HCT116 (cell line): ENCODE measurements around the gene ANKRD55. TPM values are rescaled to one million over a fixed set of nuclear protein-coding genes. Genes with fewer than 3 reads are reported as not detected.

ENCODE experiments used
- ATAC-seq: fragments of 200-7000 bp; cut with Tn5 transposase; 2 replicates; pipeline ENCODE4 v1.9.1; 2020; ENCODE audit warnings: mild to moderate bottlenecking, moderate library complexity
- BruUV-seq: library from RNA; stranded (reverse); fragments of 400-500 nt; replicated peaks from 2 replicates; lab custom pipeline; 2021; lab: Mats Ljungman, UMichigan
- CTCF ChIA-PET: fragments of 300-600 bp; sonication (Branson Sonifier 250); formaldehyde crosslinking; loops from one replicate; lab custom pipeline; 2021; ENCODE audit warnings: antibody characterized with exemption; lab: Charles Lee
- POLR2A ChIA-PET: fragments of 300-600, 350-600 bp; sonication (Branson Sonifier 250); formaldehyde crosslinking; loops from one replicate; lab custom pipeline; 2021; ENCODE audit warnings: antibody characterized with exemption; lab: Charles Lee
- RAD21 ChIA-PET, 2 experiments: fragments of 300-600 bp; sonication (Branson Sonifier 250); formaldehyde crosslinking; loops; one replicate each; lab custom pipeline; 2023; ENCODE audit warnings: low total read pairs in 2 of 2; ENCODE audit not compliant: uncharacterized antibody in 2 of 2, unreplicated experiment in 2 of 2, low non-redundant PET in 1 of 2; lab: Charles Lee
- DNase-seq: peaks from one replicate; pipeline ENCODE4 v3.0.0-alpha.2; 2010; ENCODE audit warnings: low read depth, low spot score
- H2AFZ ChIP-seq: fragments of 200-600 bp; shearing (Covaris generic), sonication (generic); 2 replicates; pipeline ENCODE4 v1.6.1; 2017; ENCODE audit warnings: low read depth, mixed run types, mixed read lengths, antibody characterized with exemption, low read length; ENCODE audit not compliant: poor library complexity, severe bottlenecking
- H3K27ac ChIP-seq: 2 replicates; pipeline ENCODE4 v1.5.1; 2012; ENCODE audit warnings: low read depth, low read length
- H3K27me3 ChIP-seq: fragments of 200-600 bp; sonication (generic); 2 replicates; pipeline ENCODE4 v1.6.1; 2016; ENCODE audit warnings: mixed run types, low read length, mixed read lengths; ENCODE audit not compliant: insufficient read depth
- H3K36me3 ChIP-seq, 2 experiments: fragments of 200-500 bp in 1 of 2; fragments of 200-600 bp in 1 of 2; sonication (Bioruptor generic) in 1 of 2; sonication (generic) in 1 of 2; 2 replicates each; pipeline versions ENCODE4 v1.5.1 to v1.6.1; 2014 to 2016; ENCODE audit warnings: low read length in 2 of 2, inconsistent platforms in 1 of 2, mixed read lengths in 1 of 2, mixed run types in 1 of 2; ENCODE audit not compliant: insufficient read depth in 2 of 2, control insufficient read depth in 1 of 2
- H3K4me1 ChIP-seq, 2 experiments: fragments of 200-600 bp in 1 of 2; sonication (generic) in 1 of 2; 2 replicates each; pipeline versions ENCODE4 v1.5.1 to v1.6.1; 2012 to 2017; ENCODE audit warnings: low read length in 2 of 2, inconsistent platforms in 1 of 2, mild to moderate bottlenecking in 1 of 2, mixed read lengths in 1 of 2, mixed run types in 1 of 2, moderate library complexity in 1 of 2; ENCODE audit not compliant: insufficient read depth in 2 of 2, control insufficient read depth in 1 of 2
- H3K4me2 ChIP-seq: fragments of 200-600 bp; sonication (generic); 2 replicates; pipeline ENCODE4 v1.6.1; 2017; ENCODE audit warnings: mixed run types, low read length, mixed read lengths
- H3K4me3 ChIP-seq, 2 experiments: fragments of 200-600 bp in 1 of 2; sonication (generic) in 1 of 2; replicated peaks in 1 of 2; 2 replicates each; pipeline ENCODE4 v1.5.1; 2011 to 2016; ENCODE audit warnings: low read length in 2 of 2, control low read depth in 1 of 2, low read depth in 1 of 2, mild to moderate bottlenecking in 1 of 2, mixed read lengths in 1 of 2, mixed run types in 1 of 2
- H3K79me2 ChIP-seq: fragments of 200-600 bp; sonication (generic); 2 replicates; pipeline ENCODE4 v1.6.1; 2017; ENCODE audit warnings: mild to moderate bottlenecking, mixed run types, low read length, moderate library complexity, mixed read lengths; ENCODE audit not compliant: insufficient read depth
- H3K9ac ChIP-seq: fragments of 200-600 bp; sonication (generic); 2 replicates; pipeline ENCODE4 v1.6.1; 2016; ENCODE audit warnings: low read length, mixed read lengths
- H3K9me2 ChIP-seq: fragments of 200-600 bp; sonication (generic), shearing (Covaris generic); 2 replicates; pipeline ENCODE4 v1.6.1; 2017; ENCODE audit warnings: mixed run types, mild to moderate bottlenecking, moderate library complexity; ENCODE audit not compliant: insufficient read depth
- H3K9me3 ChIP-seq, 2 experiments: fragments of 200-500 bp in 1 of 2; fragments of 200-600 bp in 1 of 2; sonication (Bioruptor generic) in 1 of 2; sonication (generic) in 1 of 2; 2 replicates each; pipeline ENCODE4 v1.6.1; 2014 to 2017; ENCODE audit warnings: low read length in 2 of 2, mixed read lengths in 2 of 2, inconsistent platforms in 1 of 2, low read depth in 1 of 2, mild to moderate bottlenecking in 1 of 2, mixed run types in 1 of 2, moderate library complexity in 1 of 2; ENCODE audit not compliant: control insufficient read depth in 1 of 2, insufficient read depth in 1 of 2
- H4K20me1 ChIP-seq: fragments of 200-600 bp; sonication (generic), shearing (Covaris generic); 2 replicates; pipeline ENCODE4 v1.6.1; 2017; ENCODE audit warnings: mixed run types, mild to moderate bottlenecking, moderate library complexity; ENCODE audit not compliant: insufficient read depth
- ATF3 ChIP-seq: IDR thresholded peaks from 2 replicates; pipeline ENCODE4 v1.6.1; 2012
- EGR1 ChIP-seq: IDR thresholded peaks from 2 replicates; pipeline ENCODE4 v1.6.1; 2012; ENCODE audit warnings: low read depth
- EZH2phosphoT487 ChIP-seq: fragments of 200-600 bp; IDR thresholded peaks from 2 replicates; pipeline ENCODE4 v1.6.1; 2018; ENCODE audit warnings: antibody characterized with exemption, borderline replicate concordance
- FOSL1 ChIP-seq: IDR thresholded peaks from 2 replicates; pipeline ENCODE4 v1.6.1; 2012; ENCODE audit warnings: low read depth
- JUND ChIP-seq: IDR thresholded peaks from 2 replicates; pipeline ENCODE4 v1.6.1; 2012
- RAD21 ChIP-seq: IDR thresholded peaks from 2 replicates; pipeline ENCODE4 v1.6.1; 2012; ENCODE audit warnings: low read depth, mild to moderate bottlenecking
- REST ChIP-seq: IDR thresholded peaks from 2 replicates; pipeline ENCODE4 v1.6.1; 2012; ENCODE audit warnings: low read depth
- SIN3A ChIP-seq: IDR thresholded peaks from 2 replicates; pipeline ENCODE4 v1.6.1; 2012; ENCODE audit warnings: low read depth
- SRF ChIP-seq: IDR thresholded peaks from 2 replicates; pipeline ENCODE4 v1.6.1; 2012; ENCODE audit warnings: low read depth
- TCF7L2 ChIP-seq: IDR thresholded peaks from 2 replicates; pipeline ENCODE4 v1.7.0; 2011; ENCODE audit warnings: borderline replicate concordance, inconsistent platforms; ENCODE audit not compliant: insufficient read depth, insufficient read length; ENCODE audit errors: extremely low read depth
- ZBTB33 ChIP-seq: IDR thresholded peaks from 2 replicates; pipeline ENCODE4 v1.6.1; 2011; ENCODE audit warnings: mild to moderate bottlenecking, low read length, moderate library complexity; ENCODE audit not compliant: insufficient replicate concordance; ENCODE audit errors: extremely low read depth
- intact Hi-C: fragments of 100-400 bp; cut with micrococcal nuclease; formaldehyde crosslinking; loops from 2 replicates; pipeline ENCODE4 v1.10.0; 2022
- total RNA-seq: library from RNA; stranded (reverse); gene quantifications from one replicate; pipeline ENCODE4 v1.2.1, GENCODE V29; 2021; ENCODE audit not compliant: unreplicated experiment

The ANKRD55 gene
- total RNA-seq, 1 experiment from 2014 or later, result not detected

GRCh38 chr5:56055287-56055686, 177.8 kb downstream of the ANKRD55 start:
- POLR2A ChIA-PET, result no interaction called here
- Histone ChIP-seq H3K27ac (no peak overlapping the region), H3K9me3 (no peaks in the 10 kb centered on the region; a peak in 1 of 4 replicates), H3K9me2 (no peaks in the 10 kb centered on the region), H3K4me1 (peaks cover 19 to 23% of the 10 kb centered on the region in 2 experiments), H3K79me2 (no peaks in the 10 kb centered on the region), H3K4me3 (no peak overlapping the region), H3K9ac (no peak overlapping the region), H3K27me3 (no peaks in the 10 kb centered on the region), H2AFZ (no peak overlapping the region), H4K20me1 (no peaks in the 10 kb centered on the region), H3K4me2 (no peak overlapping the region), H3K36me3 (no peaks in the 10 kb centered on the region)
- ATAC-seq (no peak), DNase-seq (no peak)
- RAD21 ChIA-PET, result no interaction called here
- intact Hi-C loops, result no loop called here
- TF ChIP-seq ATF3 (no peak), TCF7L2 (no peak), ZBTB33 (no peak), EZH2phosphoT487 (no peak), REST (no peak), EGR1 (no peak), SIN3A (no peak), JUND (no peak), SRF (no peak), RAD21 (no peak), FOSL1 (no peak)
- CTCF ChIA-PET, result no interaction called here
- no TSS peak for BruUV-seq
